Gastroesophageal sphincter (tissue), 3 donors: ENCODE data around the gene CEP44.

Experiments
- POLR2A ChIP-seq, 2 donors: fragments of 450-650 bp; IDR thresholded peaks; one replicate each; pipeline ENCODE4 v1.6.1; 2017; ENCODE audit warnings: antibody characterized with exemption in 2 of 2, mild to moderate bottlenecking in 2 of 2, moderate library complexity in 1 of 2
- TF ChIP-seq, protein P1 (sequence below), 4 experiments: fragments of 200-600 bp in 2 of 4; fragments of 450-650 bp in 2 of 4; sonication (generic) in 1 of 4; IDR thresholded peaks; one replicate each; pipeline ENCODE4 v1.5.1; 2017 to 2019; ENCODE audit warnings: antibody characterized with exemption in 4 of 4, mild to moderate bottlenecking in 2 of 4, moderate library complexity in 2 of 4

DNA sequence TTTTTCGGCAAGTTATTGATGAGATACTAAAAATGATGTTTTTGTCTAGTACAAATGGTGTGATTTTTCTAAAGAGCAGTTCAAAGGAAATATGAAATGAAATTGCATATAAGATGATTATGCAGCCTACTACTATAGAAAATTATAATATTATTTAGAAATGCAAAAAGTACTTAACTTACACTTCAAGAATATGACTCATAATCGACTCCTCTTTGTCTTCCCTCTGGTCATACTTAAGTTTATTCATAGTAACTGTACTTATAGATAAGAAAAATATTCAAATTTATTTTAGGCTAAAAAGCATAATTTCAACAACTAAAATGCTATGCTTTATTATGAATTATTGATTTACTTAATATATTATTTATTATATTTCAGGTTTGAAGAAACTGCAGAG, 33.2 kb downstream of the CEP44 start:
- no peak for TF ChIP-seq POLR2A (IDR thresholded peaks at IDR 0.05)
- TF ChIP-seq, protein P1, sequence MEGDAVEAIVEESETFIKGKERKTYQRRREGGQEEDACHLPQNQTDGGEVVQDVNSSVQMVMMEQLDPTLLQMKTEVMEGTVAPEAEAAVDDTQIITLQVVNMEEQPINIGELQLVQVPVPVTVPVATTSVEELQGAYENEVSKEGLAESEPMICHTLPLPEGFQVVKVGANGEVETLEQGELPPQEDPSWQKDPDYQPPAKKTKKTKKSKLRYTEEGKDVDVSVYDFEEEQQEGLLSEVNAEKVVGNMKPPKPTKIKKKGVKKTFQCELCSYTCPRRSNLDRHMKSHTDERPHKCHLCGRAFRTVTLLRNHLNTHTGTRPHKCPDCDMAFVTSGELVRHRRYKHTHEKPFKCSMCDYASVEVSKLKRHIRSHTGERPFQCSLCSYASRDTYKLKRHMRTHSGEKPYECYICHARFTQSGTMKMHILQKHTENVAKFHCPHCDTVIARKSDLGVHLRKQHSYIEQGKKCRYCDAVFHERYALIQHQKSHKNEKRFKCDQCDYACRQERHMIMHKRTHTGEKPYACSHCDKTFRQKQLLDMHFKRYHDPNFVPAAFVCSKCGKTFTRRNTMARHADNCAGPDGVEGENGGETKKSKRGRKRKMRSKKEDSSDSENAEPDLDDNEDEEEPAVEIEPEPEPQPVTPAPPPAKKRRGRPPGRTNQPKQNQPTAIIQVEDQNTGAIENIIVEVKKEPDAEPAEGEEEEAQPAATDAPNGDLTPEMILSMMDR (IDR thresholded peaks at IDR 0.05), result no peak
